Thyroid gland (tissue), 4 donors: ENCODE results near the gene PRRT1B. TPM values are rescaled to one million over a fixed set of nuclear protein-coding genes. Genes with fewer than 3 reads are reported as not detected.

Experiments used
- DNase-seq, 2 donors: peaks; one replicate each; pipeline ENCODE4 v3.0.0-alpha.2; 2019
- H3K27ac ChIP-seq, 3 donors: fragments of 200-600 bp; sonication (generic); 1 replicate in 2 of 3; 2 replicates in 1 of 3; pipeline ENCODE4 v1.5.1; 2016 to 2019; ENCODE audit warnings: mild to moderate bottlenecking in 1 of 3, moderate library complexity in 1 of 3
- H3K27me3 ChIP-seq: fragments of 200-600 bp; sonication (generic); one replicate; pipeline ENCODE4 v1.5.1; 2019
- H3K36me3 ChIP-seq, 2 donors: fragments of 200-600 bp; sonication (generic); one replicate each; pipeline ENCODE4 v1.5.1; 2016 to 2019
- H3K4me1 ChIP-seq, 2 donors: fragments of 200-600 bp; sonication (generic); one replicate each; pipeline ENCODE4 v1.5.1; 2017 to 2019
- H3K4me3 ChIP-seq, 3 donors: fragments of 200-600 bp; sonication (generic); replicated peaks in 1 of 3; 1 replicate in 2 of 3; 2 replicates in 1 of 3; pipeline ENCODE4 v1.5.1; 2016; ENCODE audit warnings: mild to moderate bottlenecking in 1 of 3
- H3K9me3 ChIP-seq: fragments of 200-600 bp; sonication (generic); one replicate; pipeline ENCODE4 v1.5.1; 2017
- POLR2A ChIP-seq, 2 donors: fragments of 450-650 bp; IDR thresholded peaks; one replicate each; pipeline ENCODE4 v1.6.1; 2017; ENCODE audit warnings: antibody characterized with exemption in 2 of 2, mild to moderate bottlenecking in 2 of 2, moderate library complexity in 1 of 2
- WGBS, 2 donors: methylation state at CpG; one replicate each; pipeline ENCODE4 v1.1.5; 2017; 5-methylcytosine and 5-hydroxymethylcytosine counted together
- intact Hi-C: fragments of 100-400 bp; cut with DNase I; formaldehyde crosslinking; loops from one replicate; pipeline ENCODE4 v1.15.1; 2023
- total RNA-seq, 4 donors: library from RNA; depleted of rRNA; stranded (reverse); fragments of >200 nt; gene quantifications; one replicate each; pipeline ENCODE4 v1.2.3, GENCODE V29; 2016
- TF ChIP-seq, protein P1 (sequence below), 6 experiments: fragments of 200-600 bp in 3 of 6; fragments of 450-650 bp in 3 of 6; sonication (generic) in 3 of 6; IDR thresholded peaks; one replicate each; pipeline ENCODE4 v1.5.1; 2016 to 2019; ENCODE audit warnings: antibody characterized with exemption in 6 of 6, mild to moderate bottlenecking in 2 of 6, inconsistent platforms in 1 of 6, moderate library complexity in 1 of 6

PRRT1B gene
- total RNA-seq, 4 donors from 2014 or later = not detected

- no peak for TF ChIP-seq POLR2A (IDR thresholded peaks at IDR 0.05)
- TF ChIP-seq, protein P1, sequence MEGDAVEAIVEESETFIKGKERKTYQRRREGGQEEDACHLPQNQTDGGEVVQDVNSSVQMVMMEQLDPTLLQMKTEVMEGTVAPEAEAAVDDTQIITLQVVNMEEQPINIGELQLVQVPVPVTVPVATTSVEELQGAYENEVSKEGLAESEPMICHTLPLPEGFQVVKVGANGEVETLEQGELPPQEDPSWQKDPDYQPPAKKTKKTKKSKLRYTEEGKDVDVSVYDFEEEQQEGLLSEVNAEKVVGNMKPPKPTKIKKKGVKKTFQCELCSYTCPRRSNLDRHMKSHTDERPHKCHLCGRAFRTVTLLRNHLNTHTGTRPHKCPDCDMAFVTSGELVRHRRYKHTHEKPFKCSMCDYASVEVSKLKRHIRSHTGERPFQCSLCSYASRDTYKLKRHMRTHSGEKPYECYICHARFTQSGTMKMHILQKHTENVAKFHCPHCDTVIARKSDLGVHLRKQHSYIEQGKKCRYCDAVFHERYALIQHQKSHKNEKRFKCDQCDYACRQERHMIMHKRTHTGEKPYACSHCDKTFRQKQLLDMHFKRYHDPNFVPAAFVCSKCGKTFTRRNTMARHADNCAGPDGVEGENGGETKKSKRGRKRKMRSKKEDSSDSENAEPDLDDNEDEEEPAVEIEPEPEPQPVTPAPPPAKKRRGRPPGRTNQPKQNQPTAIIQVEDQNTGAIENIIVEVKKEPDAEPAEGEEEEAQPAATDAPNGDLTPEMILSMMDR (IDR thresholded peaks at IDR 0.05) = no peak
- H3K27ac ChIP-seq = no peak overlapping the region
- no peak overlapping the region for H3K4me3 ChIP-seq
- no peaks in the 10 kb centered on the region for H3K9me3 ChIP-seq
- H3K27me3 ChIP-seq = no peaks in the 10 kb centered on the region
- peaks cover 55 to 64% of the 10 kb centered on the region in 2 donors for H3K36me3 ChIP-seq
- 91 to 94% methylated on average over 24 to 26 of the region's 27 CpGs for WGBS, 2 donors
- intact Hi-C loops = no loop called here
- H3K4me1 ChIP-seq = no peaks in the 10 kb centered on the region
- DNase-seq = no peak
These were observed 37.4 kb downstream of the PRRT1B start for GRCh38 chr9:131582466-131583336.

GRCh38 chr9:131583337-131583645, 38.0 kb downstream of the PRRT1B start:
- Histone ChIP-seq H3K4me3 (no peak overlapping the region), H3K4me1 (no peaks in the 10 kb centered on the region), H3K27me3 (no peaks in the 10 kb centered on the region), H3K27ac (no peak overlapping the region), H3K36me3 (peaks cover 55 to 66% of the 10 kb centered on the region in 2 donors), H3K9me3 (no peaks in the 10 kb centered on the region)
- no peak for DNase-seq
- WGBS, 2 donors = 92 to 93% methylated on average over 3 to 5 of the region's 5 CpGs
- intact Hi-C loops = no loop called here
- no peak for TF ChIP-seq POLR2A (IDR thresholded peaks at IDR 0.05)
- TF ChIP-seq, protein P1 (IDR thresholded peaks at IDR 0.05) = no peak

DNA sequence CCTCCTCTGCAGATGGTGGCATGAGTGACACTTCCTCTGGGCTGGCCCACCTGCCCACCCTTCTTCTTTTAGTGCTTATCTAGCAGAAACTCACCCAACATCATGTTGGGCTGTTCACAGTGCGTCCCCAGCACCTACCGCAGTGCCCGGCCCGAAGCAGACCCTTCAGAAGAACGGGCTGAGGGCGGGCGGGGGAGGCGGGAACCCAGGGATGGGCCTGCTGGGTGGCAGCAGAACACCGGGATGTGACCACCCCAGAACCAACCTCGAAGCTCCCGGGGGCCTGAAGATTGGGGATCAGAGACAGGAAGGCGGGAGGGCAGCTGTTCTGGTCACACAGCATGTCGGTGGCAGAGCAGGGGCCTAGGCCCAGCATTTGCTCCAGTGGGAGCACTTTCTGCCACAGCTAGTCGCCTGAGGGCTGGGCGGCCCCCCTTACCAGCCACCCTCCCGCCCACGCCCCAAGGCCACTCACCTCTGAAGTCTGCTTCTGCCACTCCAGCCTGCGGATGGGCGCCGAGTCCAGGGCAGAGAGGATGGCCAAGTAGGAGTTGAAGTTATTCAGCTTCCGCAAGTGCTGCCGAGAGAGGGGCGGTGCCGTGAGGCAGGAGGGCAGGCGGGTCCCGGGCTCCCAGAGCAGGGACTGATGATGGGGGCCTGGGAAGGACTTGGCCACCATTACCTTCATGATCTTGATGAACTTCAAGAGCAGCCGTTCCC, 38.7 kb downstream of the PRRT1B start:
- no peak overlapping the region for H3K4me3 ChIP-seq
- intact Hi-C loops = no loop called here
- H3K9me3 ChIP-seq = no peaks in the 10 kb centered on the region
- no peaks in the 10 kb centered on the region for H3K4me1 ChIP-seq
- no peaks in the 10 kb centered on the region for H3K27me3 ChIP-seq
- no peak for DNase-seq
- TF ChIP-seq POLR2A (IDR thresholded peaks at IDR 0.05) = no peak
- TF ChIP-seq, protein P1 (IDR thresholded peaks at IDR 0.05) = no peak
- WGBS, 2 donors = 93 to 94% methylated on average over 27 of the region's 27 CpGs
- no peak overlapping the region for H3K27ac ChIP-seq
- H3K36me3 ChIP-seq = peaks cover 55 to 72% of the 10 kb centered on the region in 2 donors

DNA sequence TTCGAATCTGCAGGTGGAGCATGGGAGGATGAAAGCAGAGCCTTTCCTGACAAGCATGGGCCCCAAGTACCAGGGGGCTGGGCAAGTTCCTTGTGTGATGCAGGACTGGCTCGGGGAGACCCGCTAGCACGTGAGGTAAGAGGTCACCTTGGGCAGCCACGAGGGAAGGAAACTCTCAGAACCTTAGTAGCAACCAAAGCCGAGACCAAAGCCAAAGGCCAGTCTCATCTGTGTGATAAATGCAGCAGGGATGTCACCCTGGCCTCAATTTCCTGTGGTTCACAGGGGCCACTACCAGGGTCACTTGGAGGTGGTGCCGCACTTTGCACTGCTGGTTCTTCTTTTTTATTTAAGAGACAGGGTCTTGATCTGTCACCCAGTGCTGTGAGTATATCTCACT, 39.5 kb downstream of the PRRT1B start:
- intact Hi-C loops = no loop called here
- peaks cover 46 to 71% of the 10 kb centered on the region in 2 donors for H3K36me3 ChIP-seq
- WGBS, 2 donors = 79 to 91% methylated on average over 6 to 7 of the region's 7 CpGs

More for the DNA sequence above, 39.5 kb downstream of the PRRT1B start:
- Histone ChIP-seq H3K4me1 (no peaks in the 10 kb centered on the region), H3K9me3 (no peaks in the 10 kb centered on the region), H3K27ac (no peak overlapping the region), H3K27me3 (no peaks in the 10 kb centered on the region), H3K4me3 (no peak overlapping the region)
- DNase-seq = no peak
- TF ChIP-seq, protein P1 (IDR thresholded peaks at IDR 0.05) = no peak
- no peak for TF ChIP-seq POLR2A (IDR thresholded peaks at IDR 0.05)
